HCT116 (cell line): ENCODE measurements around the gene MSMB. TPM values are rescaled to one million over a fixed set of nuclear protein-coding genes. Genes with fewer than 3 reads are reported as not detected.

Source experiments
- ATAC-seq: fragments of 200-7000 bp; cut with Tn5 transposase; 2 replicates; pipeline ENCODE4 v1.9.1; 2020; ENCODE audit warnings: mild to moderate bottlenecking, moderate library complexity
- BruUV-seq: library from RNA; stranded (reverse); fragments of 400-500 nt; replicated peaks from 2 replicates; lab custom pipeline; 2021; lab: Mats Ljungman, UMichigan
- CTCF ChIA-PET: fragments of 300-600 bp; sonication (Branson Sonifier 250); formaldehyde crosslinking; loops from one replicate; lab custom pipeline; 2021; ENCODE audit warnings: antibody characterized with exemption; lab: Charles Lee
- POLR2A ChIA-PET: fragments of 300-600, 350-600 bp; sonication (Branson Sonifier 250); formaldehyde crosslinking; loops from one replicate; lab custom pipeline; 2021; ENCODE audit warnings: antibody characterized with exemption; lab: Charles Lee
- RAD21 ChIA-PET, 2 experiments: fragments of 300-600 bp; sonication (Branson Sonifier 250); formaldehyde crosslinking; loops; one replicate each; lab custom pipeline; 2023; ENCODE audit warnings: low total read pairs in 2 of 2; ENCODE audit not compliant: uncharacterized antibody in 2 of 2, unreplicated experiment in 2 of 2, low non-redundant PET in 1 of 2; lab: Charles Lee
- DNase-seq: peaks from one replicate; pipeline ENCODE4 v3.0.0-alpha.2; 2010; ENCODE audit warnings: low read depth, low spot score
- H2AFZ ChIP-seq: fragments of 200-600 bp; shearing (Covaris generic), sonication (generic); 2 replicates; pipeline ENCODE4 v1.6.1; 2017; ENCODE audit warnings: low read depth, mixed run types, mixed read lengths, antibody characterized with exemption, low read length; ENCODE audit not compliant: poor library complexity, severe bottlenecking
- H3K27ac ChIP-seq: 2 replicates; pipeline ENCODE4 v1.5.1; 2012; ENCODE audit warnings: low read depth, low read length
- H3K27me3 ChIP-seq: fragments of 200-600 bp; sonication (generic); 2 replicates; pipeline ENCODE4 v1.6.1; 2016; ENCODE audit warnings: mixed run types, low read length, mixed read lengths; ENCODE audit not compliant: insufficient read depth
- H3K36me3 ChIP-seq, 2 experiments: fragments of 200-500 bp in 1 of 2; fragments of 200-600 bp in 1 of 2; sonication (Bioruptor generic) in 1 of 2; sonication (generic) in 1 of 2; 2 replicates each; pipeline versions ENCODE4 v1.5.1 to v1.6.1; 2014 to 2016; ENCODE audit warnings: low read length in 2 of 2, inconsistent platforms in 1 of 2, mixed read lengths in 1 of 2, mixed run types in 1 of 2; ENCODE audit not compliant: insufficient read depth in 2 of 2, control insufficient read depth in 1 of 2
- H3K4me1 ChIP-seq, 2 experiments: fragments of 200-600 bp in 1 of 2; sonication (generic) in 1 of 2; 2 replicates each; pipeline versions ENCODE4 v1.5.1 to v1.6.1; 2012 to 2017; ENCODE audit warnings: low read length in 2 of 2, inconsistent platforms in 1 of 2, mild to moderate bottlenecking in 1 of 2, mixed read lengths in 1 of 2, mixed run types in 1 of 2, moderate library complexity in 1 of 2; ENCODE audit not compliant: insufficient read depth in 2 of 2, control insufficient read depth in 1 of 2
- H3K4me2 ChIP-seq: fragments of 200-600 bp; sonication (generic); 2 replicates; pipeline ENCODE4 v1.6.1; 2017; ENCODE audit warnings: mixed run types, low read length, mixed read lengths
- H3K4me3 ChIP-seq, 2 experiments: fragments of 200-600 bp in 1 of 2; sonication (generic) in 1 of 2; replicated peaks in 1 of 2; 2 replicates each; pipeline ENCODE4 v1.5.1; 2011 to 2016; ENCODE audit warnings: low read length in 2 of 2, control low read depth in 1 of 2, low read depth in 1 of 2, mild to moderate bottlenecking in 1 of 2, mixed read lengths in 1 of 2, mixed run types in 1 of 2
- H3K79me2 ChIP-seq: fragments of 200-600 bp; sonication (generic); 2 replicates; pipeline ENCODE4 v1.6.1; 2017; ENCODE audit warnings: mild to moderate bottlenecking, mixed run types, low read length, moderate library complexity, mixed read lengths; ENCODE audit not compliant: insufficient read depth
- H3K9ac ChIP-seq: fragments of 200-600 bp; sonication (generic); 2 replicates; pipeline ENCODE4 v1.6.1; 2016; ENCODE audit warnings: low read length, mixed read lengths
- H3K9me2 ChIP-seq: fragments of 200-600 bp; sonication (generic), shearing (Covaris generic); 2 replicates; pipeline ENCODE4 v1.6.1; 2017; ENCODE audit warnings: mixed run types, mild to moderate bottlenecking, moderate library complexity; ENCODE audit not compliant: insufficient read depth
- H3K9me3 ChIP-seq, 2 experiments: fragments of 200-500 bp in 1 of 2; fragments of 200-600 bp in 1 of 2; sonication (Bioruptor generic) in 1 of 2; sonication (generic) in 1 of 2; 2 replicates each; pipeline ENCODE4 v1.6.1; 2014 to 2017; ENCODE audit warnings: low read length in 2 of 2, mixed read lengths in 2 of 2, inconsistent platforms in 1 of 2, low read depth in 1 of 2, mild to moderate bottlenecking in 1 of 2, mixed run types in 1 of 2, moderate library complexity in 1 of 2; ENCODE audit not compliant: control insufficient read depth in 1 of 2, insufficient read depth in 1 of 2
- H4K20me1 ChIP-seq: fragments of 200-600 bp; sonication (generic), shearing (Covaris generic); 2 replicates; pipeline ENCODE4 v1.6.1; 2017; ENCODE audit warnings: mixed run types, mild to moderate bottlenecking, moderate library complexity; ENCODE audit not compliant: insufficient read depth
- ATF3 ChIP-seq: IDR thresholded peaks from 2 replicates; pipeline ENCODE4 v1.6.1; 2012
- CEBPB ChIP-seq: IDR thresholded peaks from 2 replicates; pipeline ENCODE4 v1.6.1; 2012; ENCODE audit warnings: low read depth
- EGR1 ChIP-seq: IDR thresholded peaks from 2 replicates; pipeline ENCODE4 v1.6.1; 2012; ENCODE audit warnings: low read depth
- ELF1 ChIP-seq: IDR thresholded peaks from 2 replicates; pipeline ENCODE4 v1.6.1; 2012; ENCODE audit warnings: low read depth, borderline replicate concordance
- EZH2 ChIP-seq: fragments of 200-600 bp; sonication (generic); IDR thresholded peaks from 2 replicates; pipeline ENCODE4 v1.6.1; 2017; ENCODE audit warnings: antibody characterized with exemption, mixed run types
- EZH2phosphoT487 ChIP-seq: fragments of 200-600 bp; IDR thresholded peaks from 2 replicates; pipeline ENCODE4 v1.6.1; 2018; ENCODE audit warnings: antibody characterized with exemption, borderline replicate concordance
- POLR2A ChIP-seq: IDR thresholded peaks from 2 replicates; pipeline ENCODE4 v1.7.0; 2011; ENCODE audit warnings: borderline replicate concordance; ENCODE audit not compliant: insufficient read depth, insufficient read length; ENCODE audit errors: extremely low read depth
- POLR2AphosphoS5 ChIP-seq: IDR thresholded peaks from 2 replicates; pipeline ENCODE4 v1.6.1; 2011; ENCODE audit warnings: mild to moderate bottlenecking, low read depth, low read length, moderate library complexity
- RAD21 ChIP-seq: IDR thresholded peaks from 2 replicates; pipeline ENCODE4 v1.6.1; 2012; ENCODE audit warnings: low read depth, mild to moderate bottlenecking
- SRF ChIP-seq: IDR thresholded peaks from 2 replicates; pipeline ENCODE4 v1.6.1; 2012; ENCODE audit warnings: low read depth
- TCF7L2 ChIP-seq: IDR thresholded peaks from 2 replicates; pipeline ENCODE4 v1.7.0; 2011; ENCODE audit warnings: borderline replicate concordance, inconsistent platforms; ENCODE audit not compliant: insufficient read depth, insufficient read length; ENCODE audit errors: extremely low read depth
- ZBTB33 ChIP-seq: IDR thresholded peaks from 2 replicates; pipeline ENCODE4 v1.6.1; 2011; ENCODE audit warnings: mild to moderate bottlenecking, low read length, moderate library complexity; ENCODE audit not compliant: insufficient replicate concordance; ENCODE audit errors: extremely low read depth
- ZNF274 ChIP-seq: fragments of 200-500 bp; sonication (Bioruptor generic); IDR thresholded peaks from 2 replicates; pipeline ENCODE4 v1.6.1; 2014; ENCODE audit warnings: mild to moderate bottlenecking, low read depth, low read length, inconsistent platforms
- intact Hi-C: fragments of 100-400 bp; cut with micrococcal nuclease; formaldehyde crosslinking; loops from 2 replicates; pipeline ENCODE4 v1.10.0; 2022
- total RNA-seq: library from RNA; stranded (reverse); gene quantifications from one replicate; pipeline ENCODE4 v1.2.1, GENCODE V29; 2021; ENCODE audit not compliant: unreplicated experiment
- TF ChIP-seq, protein P1 (sequence below), 3 experiments: fragments of 200-600 bp in 1 of 3; sonication (generic) in 1 of 3; IDR thresholded peaks in 2 of 3; conservative IDR thresholded peaks in 1 of 3; 2 replicates each; pipeline ENCODE4 v1.5.1; 2012 to 2017; ENCODE audit warnings: low read depth in 2 of 3, low read length in 2 of 3, antibody characterized with exemption in 1 of 3, borderline replicate concordance in 1 of 3, control low read depth in 1 of 3, mild to moderate bottlenecking in 1 of 3, mixed read lengths in 1 of 3, mixed run types in 1 of 3, moderate library complexity in 1 of 3; ENCODE audit not compliant: insufficient read depth in 1 of 3
- TF ChIP-seq, protein P2 (sequence below): IDR thresholded peaks from 2 replicates; pipeline ENCODE4 v1.6.1; 2012; ENCODE audit warnings: low read depth
- TF ChIP-seq, protein P3 (sequence below): IDR thresholded peaks from 2 replicates; pipeline ENCODE4 v1.6.1; 2012

The MSMB gene
- total RNA-seq, 1 experiment from 2014 or later: not detected

DNA sequence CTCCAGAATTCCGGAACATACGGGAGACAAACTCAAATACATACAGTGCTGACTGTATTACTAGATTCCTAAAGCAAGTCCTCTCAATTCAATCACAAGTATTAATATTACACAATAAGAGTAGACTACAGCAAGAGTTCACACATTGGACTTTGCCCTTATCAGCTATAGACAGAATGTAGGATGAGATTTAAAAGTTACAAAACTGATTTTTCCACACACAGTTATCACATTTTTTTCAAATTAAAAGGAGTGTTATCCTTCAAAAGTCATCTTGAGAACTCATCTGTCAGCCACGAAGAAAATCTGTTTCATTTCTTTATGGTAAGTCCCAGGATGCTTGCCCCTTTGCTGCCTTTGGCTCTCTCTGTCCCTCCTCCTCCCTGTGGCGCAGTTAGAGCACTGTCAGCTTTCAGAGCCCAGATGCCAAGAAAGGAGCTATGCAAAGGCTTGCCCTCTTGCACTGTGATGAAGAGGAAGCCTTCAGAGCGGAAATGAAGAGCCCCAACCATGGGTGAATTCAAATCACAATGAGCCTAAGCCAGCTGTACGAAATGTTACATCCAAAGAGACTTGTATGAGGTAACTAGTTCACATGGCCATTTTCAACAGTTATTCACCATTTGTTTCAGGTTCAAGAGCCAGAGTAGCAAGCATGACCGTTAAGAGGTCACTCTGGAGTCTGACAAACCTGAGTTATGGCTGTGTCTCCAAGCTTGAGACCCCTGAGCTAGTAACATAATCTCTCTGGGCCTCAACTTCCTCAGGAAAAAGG lies 26.3 kb downstream of the MSMB start:
- no peak overlapping the region for H3K27ac ChIP-seq
- peaks cover 94% of the 10 kb centered on the region for H3K79me2 ChIP-seq
- no TSS peak for BruUV-seq
- H3K4me2 ChIP-seq: no peak overlapping the region
- RAD21 ChIA-PET: no interaction called here
- DNase-seq (no peak), ATAC-seq (no peak)
- no peak overlapping the region for H2AFZ ChIP-seq
- H3K9ac ChIP-seq: no peak overlapping the region
- H3K4me3 ChIP-seq: no peak overlapping the region
- CTCF ChIA-PET: interaction anchor here (1.0 kb wide), 1 partner anchor 9 kb away, joined by 4 read pairs; no protein-coding TSS in a partner anchor
- POLR2A ChIA-PET: no interaction called here
- peaks cover 2 to 4% of the 10 kb centered on the region in 2 experiments; a peak in 2 of 4 replicates for H3K36me3 ChIP-seq
- no peaks in the 10 kb centered on the region for H3K27me3 ChIP-seq
- no peaks in the 10 kb centered on the region for H3K9me2 ChIP-seq
- intact Hi-C loops: no loop called here
- peaks cover 21 to 34% of the 10 kb centered on the region in 2 experiments for H3K4me1 ChIP-seq
- peaks cover 9% of the 10 kb centered on the region; the same call in 1 of the 2 replicates for H4K20me1 ChIP-seq
- no peaks in the 10 kb centered on the region for H3K9me3 ChIP-seq
- TF ChIP-seq EZH2 (no peak), RAD21 (no peak), ELF1 (no peak), ATF3 (no peak), TCF7L2 (no peak), POLR2AphosphoS5 (no peak), EZH2phosphoT487 (no peak), CEBPB (no peak), POLR2A (no peak), EGR1 (no peak), SRF (no peak), ZNF274 (no peak), ZBTB33 (no peak)
- TF ChIP-seq, protein P1, sequence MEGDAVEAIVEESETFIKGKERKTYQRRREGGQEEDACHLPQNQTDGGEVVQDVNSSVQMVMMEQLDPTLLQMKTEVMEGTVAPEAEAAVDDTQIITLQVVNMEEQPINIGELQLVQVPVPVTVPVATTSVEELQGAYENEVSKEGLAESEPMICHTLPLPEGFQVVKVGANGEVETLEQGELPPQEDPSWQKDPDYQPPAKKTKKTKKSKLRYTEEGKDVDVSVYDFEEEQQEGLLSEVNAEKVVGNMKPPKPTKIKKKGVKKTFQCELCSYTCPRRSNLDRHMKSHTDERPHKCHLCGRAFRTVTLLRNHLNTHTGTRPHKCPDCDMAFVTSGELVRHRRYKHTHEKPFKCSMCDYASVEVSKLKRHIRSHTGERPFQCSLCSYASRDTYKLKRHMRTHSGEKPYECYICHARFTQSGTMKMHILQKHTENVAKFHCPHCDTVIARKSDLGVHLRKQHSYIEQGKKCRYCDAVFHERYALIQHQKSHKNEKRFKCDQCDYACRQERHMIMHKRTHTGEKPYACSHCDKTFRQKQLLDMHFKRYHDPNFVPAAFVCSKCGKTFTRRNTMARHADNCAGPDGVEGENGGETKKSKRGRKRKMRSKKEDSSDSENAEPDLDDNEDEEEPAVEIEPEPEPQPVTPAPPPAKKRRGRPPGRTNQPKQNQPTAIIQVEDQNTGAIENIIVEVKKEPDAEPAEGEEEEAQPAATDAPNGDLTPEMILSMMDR (IDR thresholded peaks at IDR 0.05 in 2 of 3, conservative IDR thresholded peaks at IDR 0.05 in 1 of 3; ENCODE audit: borderline replicate concordance in 1 of 3, insufficient read depth in 1 of 3, low read depth in 2 of 3, low read length in 2 of 3): no peak
- TF ChIP-seq, protein P2, sequence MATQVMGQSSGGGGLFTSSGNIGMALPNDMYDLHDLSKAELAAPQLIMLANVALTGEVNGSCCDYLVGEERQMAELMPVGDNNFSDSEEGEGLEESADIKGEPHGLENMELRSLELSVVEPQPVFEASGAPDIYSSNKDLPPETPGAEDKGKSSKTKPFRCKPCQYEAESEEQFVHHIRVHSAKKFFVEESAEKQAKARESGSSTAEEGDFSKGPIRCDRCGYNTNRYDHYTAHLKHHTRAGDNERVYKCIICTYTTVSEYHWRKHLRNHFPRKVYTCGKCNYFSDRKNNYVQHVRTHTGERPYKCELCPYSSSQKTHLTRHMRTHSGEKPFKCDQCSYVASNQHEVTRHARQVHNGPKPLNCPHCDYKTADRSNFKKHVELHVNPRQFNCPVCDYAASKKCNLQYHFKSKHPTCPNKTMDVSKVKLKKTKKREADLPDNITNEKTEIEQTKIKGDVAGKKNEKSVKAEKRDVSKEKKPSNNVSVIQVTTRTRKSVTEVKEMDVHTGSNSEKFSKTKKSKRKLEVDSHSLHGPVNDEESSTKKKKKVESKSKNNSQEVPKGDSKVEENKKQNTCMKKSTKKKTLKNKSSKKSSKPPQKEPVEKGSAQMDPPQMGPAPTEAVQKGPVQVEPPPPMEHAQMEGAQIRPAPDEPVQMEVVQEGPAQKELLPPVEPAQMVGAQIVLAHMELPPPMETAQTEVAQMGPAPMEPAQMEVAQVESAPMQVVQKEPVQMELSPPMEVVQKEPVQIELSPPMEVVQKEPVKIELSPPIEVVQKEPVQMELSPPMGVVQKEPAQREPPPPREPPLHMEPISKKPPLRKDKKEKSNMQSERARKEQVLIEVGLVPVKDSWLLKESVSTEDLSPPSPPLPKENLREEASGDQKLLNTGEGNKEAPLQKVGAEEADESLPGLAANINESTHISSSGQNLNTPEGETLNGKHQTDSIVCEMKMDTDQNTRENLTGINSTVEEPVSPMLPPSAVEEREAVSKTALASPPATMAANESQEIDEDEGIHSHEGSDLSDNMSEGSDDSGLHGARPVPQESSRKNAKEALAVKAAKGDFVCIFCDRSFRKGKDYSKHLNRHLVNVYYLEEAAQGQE: no peak
- TF ChIP-seq, protein P3, sequence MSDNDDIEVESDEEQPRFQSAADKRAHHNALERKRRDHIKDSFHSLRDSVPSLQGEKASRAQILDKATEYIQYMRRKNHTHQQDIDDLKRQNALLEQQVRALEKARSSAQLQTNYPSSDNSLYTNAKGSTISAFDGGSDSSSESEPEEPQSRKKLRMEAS: no peak
